Amniotic stem cell (primary cell): ENCODE results near the gene TRAPPC2.

Source experiments
- DNase-seq: peaks from one replicate; lab custom pipeline; 2025; lab: John Stamatoyannopoulos, UW

Gene TRAPPC2

GRCh38 chrX:13734278-13735172 is at the start of gene TRAPPC2, which contains the start of gene OFD1:
TRAPPC2 (minus strand) TSS chrX:13734620; CDS start chrX:13719963, 14,657 bp downstream.
OFD1 (plus strand) TSS chrX:13734748; CDS start chrX:13735072, 324 bp downstream.
- DNase-seq: peak; percentile 85

- no peak for DNase-seq
Observed at GRCh38 chrX:13780868-13781427, 46.5 kb upstream of the TRAPPC2 start.

GRCh38 chrX:13778916-13779315 is 44.5 kb upstream of the TRAPPC2 start:
- DNase-seq: no peak

- DNase-seq: no peak
Observed at GRCh38 chrX:13776387-13776786, 42.0 kb upstream of the TRAPPC2 start.

- no peak for DNase-seq
Observed at GRCh38 chrX:13775837-13776236, 41.4 kb upstream of the TRAPPC2 start.

- DNase-seq: no peak
Observed at GRCh38 chrX:13774696-13775095, 40.3 kb upstream of the TRAPPC2 start.

DNA sequence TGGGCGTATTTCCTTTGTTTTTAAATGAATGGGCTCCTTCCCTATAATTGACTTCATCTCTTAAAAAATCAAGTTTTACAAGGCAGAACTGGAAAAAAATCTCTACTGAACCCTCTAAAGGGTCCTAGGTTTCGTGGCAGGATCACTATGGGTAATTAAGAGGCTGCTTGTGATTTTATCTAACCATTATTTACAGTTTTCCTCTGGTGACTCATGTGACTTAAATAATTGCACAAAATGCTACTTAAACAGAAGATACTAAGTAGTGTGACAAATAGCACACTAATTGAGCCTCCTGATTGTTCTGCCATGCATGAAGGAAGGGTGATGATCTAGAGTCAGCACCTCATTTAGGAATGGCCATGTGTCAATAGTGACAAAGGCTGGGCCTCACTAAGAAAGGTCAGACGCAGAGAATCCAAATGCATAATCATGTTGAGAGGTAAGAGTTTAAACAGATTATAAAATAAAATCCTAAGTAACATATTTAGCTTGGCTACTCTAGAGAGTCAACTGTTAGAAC is 35.7 kb upstream of the TRAPPC2 start:
- DNase-seq: no peak

- no peak for DNase-seq
Observed at GRCh38 chrX:13768939-13769338, 34.5 kb upstream of the TRAPPC2 start.

GRCh38 chrX:13764765-13765164 is 30.3 kb upstream of the TRAPPC2 start:
- no peak for DNase-seq

- DNase-seq: no peak
Observed at GRCh38 chrX:13764281-13764680, 29.9 kb upstream of the TRAPPC2 start.

GRCh38 chrX:13763489-13763888 is 29.1 kb upstream of the TRAPPC2 start:
- no peak for DNase-seq

DNA sequence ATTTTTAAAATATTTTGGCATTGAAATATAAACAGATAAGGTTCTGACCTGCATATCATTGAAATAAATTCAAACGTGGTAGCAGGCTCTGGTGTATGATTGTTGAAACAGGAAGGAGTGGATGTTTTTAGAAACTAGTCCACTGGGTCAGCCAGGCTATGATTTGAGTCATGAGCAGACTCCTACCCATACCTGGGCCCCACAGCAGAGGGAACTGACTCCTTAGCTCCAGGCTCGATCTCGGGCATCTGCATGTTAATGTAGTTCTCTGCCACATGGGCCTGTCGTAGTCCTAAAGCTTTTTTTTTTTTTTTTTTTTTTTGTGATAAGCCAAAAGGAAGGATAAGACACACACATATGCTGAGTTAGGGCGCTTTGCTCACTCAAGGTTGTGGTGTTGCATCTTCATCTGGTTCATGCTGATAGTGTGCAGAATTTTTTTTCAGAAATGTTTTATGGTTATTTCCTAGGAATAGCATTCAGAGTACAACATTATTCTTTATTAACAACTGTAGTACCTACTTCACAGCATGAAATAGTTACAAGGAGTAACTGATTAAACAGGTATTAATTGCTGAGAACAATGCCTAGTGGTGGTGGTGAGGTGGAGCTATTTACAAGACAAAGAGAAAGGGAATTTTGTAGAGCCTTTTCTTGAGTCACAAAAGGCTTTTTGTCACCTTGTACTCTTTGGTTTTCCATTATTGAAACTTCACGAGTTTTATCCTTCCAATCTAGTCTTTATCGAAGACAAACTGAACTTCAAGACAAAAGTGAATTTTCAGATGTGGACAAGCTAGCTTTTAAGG is 27.4 kb upstream of the TRAPPC2 start:
- no peak for DNase-seq

DNA sequence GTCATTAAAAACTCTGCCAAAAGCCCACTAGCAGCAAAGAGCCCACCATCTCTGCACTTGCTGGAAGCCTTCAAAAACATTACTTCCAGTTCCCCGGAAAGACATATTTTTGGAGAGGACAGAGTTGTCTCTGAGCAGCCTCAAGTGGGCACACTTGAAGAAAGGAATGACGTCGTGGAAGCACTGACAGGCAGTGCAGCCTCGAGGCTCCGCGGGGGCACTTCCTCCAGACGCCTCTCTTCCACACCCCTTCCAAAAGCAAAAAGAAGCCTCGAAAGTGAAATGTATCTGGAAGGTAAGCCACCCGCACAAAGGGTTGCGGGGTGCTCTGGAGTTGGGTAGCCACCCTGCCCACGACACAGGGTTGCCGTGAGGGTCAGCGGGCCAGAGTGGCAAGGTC is 26.0 kb upstream of the TRAPPC2 start:
- DNase-seq: no peak

DNA sequence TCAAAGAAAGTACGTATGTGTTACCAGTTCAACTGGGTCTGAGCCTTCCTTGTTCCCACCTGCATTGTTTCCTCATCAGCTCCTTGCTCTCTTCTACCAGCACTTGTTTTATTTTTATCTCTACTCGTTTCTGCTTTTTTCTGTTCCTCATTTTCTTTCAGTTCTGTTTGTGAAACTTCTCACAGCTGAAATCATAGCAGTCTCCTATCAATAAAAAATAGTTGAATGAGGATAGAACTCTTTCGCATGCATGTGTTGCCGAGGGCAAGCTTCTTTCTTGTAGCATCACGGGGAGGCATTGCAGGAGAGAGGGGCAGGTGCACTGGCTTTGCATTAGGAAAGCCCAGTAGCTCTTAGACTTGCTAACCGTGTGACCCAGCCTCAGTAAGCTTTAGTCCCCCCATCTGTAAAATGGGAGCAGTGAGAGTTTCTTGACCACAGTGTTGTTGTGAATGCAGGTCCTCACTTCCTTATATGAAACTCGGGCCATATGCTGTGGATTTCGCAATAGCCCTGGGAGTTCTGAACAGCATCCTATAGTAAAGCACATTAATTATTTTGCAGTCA is 24.8 kb upstream of the TRAPPC2 start:
- no peak for DNase-seq

DNA sequence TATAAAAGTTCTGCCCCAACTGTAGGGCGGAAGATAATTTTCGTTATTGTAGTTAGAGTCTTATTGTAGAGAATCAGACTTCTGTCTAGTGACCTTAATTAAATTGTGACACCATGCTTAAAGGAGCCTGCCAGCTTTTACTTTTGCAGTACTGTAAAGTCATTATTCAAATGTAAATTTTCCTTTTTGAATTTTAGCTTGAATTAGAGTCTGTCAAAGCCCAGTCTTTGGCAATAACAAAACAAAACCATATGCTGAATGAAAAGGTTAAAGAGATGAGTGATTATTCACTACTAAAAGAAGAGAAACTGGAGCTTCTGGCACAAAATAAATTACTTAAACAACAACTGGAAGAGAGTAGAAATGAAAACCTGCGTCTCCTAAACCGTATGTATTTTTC is 22.0 kb upstream of the TRAPPC2 start:
- no peak for DNase-seq

DNA sequence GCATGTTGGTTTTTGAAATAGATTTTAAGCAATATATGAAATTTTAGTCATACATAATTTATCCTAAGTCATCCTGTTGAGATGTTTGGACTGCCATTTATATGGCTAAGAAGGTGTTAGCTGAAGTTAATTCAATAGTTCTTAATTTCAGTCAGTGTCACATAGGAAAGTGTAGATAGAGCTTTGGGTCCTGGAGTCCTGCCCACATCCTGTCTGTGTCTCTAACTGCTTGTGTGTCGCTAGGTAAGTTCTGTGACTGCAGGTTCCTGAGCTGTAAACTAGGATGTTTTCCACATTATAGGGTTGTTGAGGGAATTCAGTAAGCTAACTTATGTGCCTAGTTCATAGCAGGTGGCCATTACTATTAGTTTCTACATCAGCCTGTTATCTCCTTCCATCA is 20.8 kb upstream of the TRAPPC2 start:
- DNase-seq: no peak

GRCh38 chrX:13754765-13755164 is 20.3 kb upstream of the TRAPPC2 start:
- DNase-seq: no peak

DNA sequence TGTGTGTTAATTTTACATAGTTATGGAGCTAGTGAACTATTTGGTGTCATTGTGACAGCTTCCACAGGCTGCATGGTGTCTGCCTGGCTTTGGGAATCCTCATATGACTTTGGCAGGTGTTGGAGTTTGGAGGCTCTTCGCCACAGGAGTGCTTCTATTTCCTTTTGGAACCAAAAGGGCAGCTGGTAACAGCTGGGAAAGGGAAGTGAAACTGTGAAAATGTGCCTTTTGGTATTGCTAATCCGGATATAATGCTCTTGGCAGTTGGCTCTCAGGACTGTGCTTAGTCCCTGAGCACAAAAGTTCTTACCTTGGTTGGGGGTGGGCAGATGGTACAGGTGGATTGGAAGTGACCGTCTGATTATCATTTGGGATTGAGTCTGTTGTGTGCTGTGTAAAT is 18.2 kb upstream of the TRAPPC2 start:
- no peak for DNase-seq

DNA sequence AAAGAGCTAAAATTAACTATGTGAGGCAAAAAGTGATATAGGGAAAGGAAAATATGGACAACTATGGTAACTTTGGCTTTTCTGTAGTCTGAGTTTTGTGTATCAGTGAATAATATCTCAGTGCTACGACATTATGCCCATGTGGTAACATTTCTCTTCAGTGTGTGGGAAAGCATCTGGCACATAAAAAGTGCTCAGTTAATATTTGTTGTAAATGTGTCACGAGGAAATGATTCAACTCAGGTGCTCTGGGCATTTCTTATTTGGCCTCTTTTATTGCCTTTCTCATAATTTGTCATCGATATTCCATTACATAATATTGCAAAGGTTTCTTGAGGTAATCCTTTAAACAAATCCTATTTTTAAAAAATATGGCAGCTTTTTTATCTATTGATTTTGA is 17.7 kb upstream of the TRAPPC2 start:
- DNase-seq: no peak

DNA sequence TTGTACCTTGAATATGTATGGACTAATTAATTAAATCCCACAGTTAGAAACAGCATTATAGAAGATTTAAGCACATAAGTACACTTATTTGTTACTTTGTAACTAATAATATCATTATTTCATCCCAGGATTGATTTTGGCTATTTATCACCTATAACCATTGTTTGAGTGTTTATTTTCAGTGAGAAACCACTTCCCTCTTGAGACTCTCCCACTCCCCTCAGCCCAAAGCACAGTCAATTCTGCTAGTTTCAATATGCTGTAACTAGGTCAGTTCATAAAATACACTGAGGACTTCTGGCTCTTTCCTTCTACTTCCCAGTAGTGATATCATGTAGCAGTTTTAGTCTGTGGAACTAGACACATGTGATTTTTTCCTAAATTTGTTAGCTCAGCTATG is 16.4 kb upstream of the TRAPPC2 start:
- no peak for DNase-seq

GRCh38 chrX:13750204-13750603 is 15.8 kb upstream of the TRAPPC2 start:
- no peak for DNase-seq

GRCh38 chrX:13748486-13748885 is 14.1 kb upstream of the TRAPPC2 start:
- DNase-seq: no peak
